Right lobe of liver (tissue), 6 donors: ENCODE data around the gene IL31RA. TPM values are rescaled to one million over a fixed set of nuclear protein-coding genes. Genes with fewer than 3 reads are reported as not detected.

Experiments used
- ATAC-seq, 4 donors: fragments of 200-7000 bp; cut with Tn5 transposase; one replicate each; pipeline ENCODE4 v1.9.1; 2020; ENCODE audit warnings: mild to moderate bottlenecking in 4 of 4, moderate library complexity in 4 of 4
- DNase-seq, 3 donors: peaks; one replicate each; pipeline ENCODE4 v3.0.0-alpha.2; 2020
- H3K27ac ChIP-seq, 3 donors: fragments of 200-600 bp; one replicate each; pipeline ENCODE4 v1.8.0; 2022
- H3K27me3 ChIP-seq, 2 donors: fragments of 200-600 bp; one replicate each; pipeline ENCODE4 v1.8.0; 2022
- H3K36me3 ChIP-seq, 4 donors: fragments of 200-600 bp; sonication (generic) in 1 of 4; one replicate each; pipeline versions ENCODE4 v1.5.1 to v1.8.0; 2017 to 2022; ENCODE audit warnings: control low read depth in 1 of 4
- H3K4me1 ChIP-seq, 4 donors: fragments of 200-600 bp; sonication (generic) in 1 of 4; one replicate each; pipeline versions ENCODE4 v1.5.1 to v1.8.0; 2017 to 2022; ENCODE audit warnings: control low read depth in 1 of 4
- H3K4me3 ChIP-seq, 3 donors: fragments of 200-600 bp; one replicate each; pipeline ENCODE4 v1.8.0; 2022
- H3K9me3 ChIP-seq, 4 donors: fragments of 200-600 bp; sonication (generic) in 1 of 4; one replicate each; pipeline versions ENCODE4 v1.5.1 to v1.8.0; 2017 to 2022; ENCODE audit warnings: control low read depth in 1 of 4
- CTCF ChIP-seq, 4 donors: fragments of 200-600 bp in 3 of 4; fragments of 450-650 bp in 1 of 4; IDR thresholded peaks; one replicate each; pipeline versions ENCODE4 v1.5.1 to v1.8.0; 2016 to 2022; ENCODE audit warnings: antibody characterized with exemption in 4 of 4, mild to moderate bottlenecking in 2 of 4
- POLR2A ChIP-seq: fragments of 450-650 bp; IDR thresholded peaks from one replicate; pipeline ENCODE4 v1.6.1; 2017; ENCODE audit warnings: antibody characterized with exemption, mild to moderate bottlenecking
- WGBS: methylation state at CpG from one replicate; pipeline ENCODE4 v1.1.6; 2018; ENCODE audit warnings: low coverage, low lambda C conversion rate; ENCODE audit not compliant: insufficient coverage; ENCODE audit errors: missing lambda C conversion rate; 5-methylcytosine and 5-hydroxymethylcytosine counted together
- intact Hi-C, 2 donors: fragments of 100-400 bp; cut with DNase I; formaldehyde crosslinking; loops; one replicate each; pipeline versions ENCODE4 v1.11.2 to v1.14.1; 2022
- total RNA-seq, 6 experiments: library from RNA; depleted of rRNA in 2 of 6; stranded (reverse); fragments of >200 nt in 2 of 6; fragmentation: NEBNext Ultra II Directional in 3 of 6; extraction: Animal tissue kit (Norgen Biotek cat#: 25700) in 3 of 6; gene quantifications; one replicate each; pipeline versions ENCODE4 v1.1.0 to v1.2.4, GENCODE V29; 2016 to 2023
- donor health status: DM: no; HTN: yes; CAD: no.
- donor health status: DM: no; HTN: no; CAD: no.
- donor health status: DM: no; HTN: no; CAD: no.
- donor health status: DM: no; HTN: yes; CAD: no.
- donor health status: DM: no; HTN: yes; CAD: no.

IL31RA gene
- total RNA-seq, 6 experiments from 2014 or later, result not detected

- H3K4me1 ChIP-seq, result no peaks in the 10 kb centered on the region
- no peak overlapping the region for H3K4me3 ChIP-seq
- H3K36me3 ChIP-seq, result no peaks in the 10 kb centered on the region
- intact Hi-C loops, result no loop called here
- no peak for TF ChIP-seq POLR2A
- no peak for TF ChIP-seq CTCF (IDR thresholded peaks at IDR 0.05)
- H3K27me3 ChIP-seq, result no peaks in the 10 kb centered on the region
- DNase-seq (no peak), ATAC-seq (no peak)
- no peaks in the 10 kb centered on the region for H3K9me3 ChIP-seq
- WGBS, result 78% methylated on average over 2 of the region's 2 CpGs
- H3K27ac ChIP-seq, result no peak overlapping the region
Observed at GRCh38 chr5:55911784-55912653, 60.9 kb downstream of the IL31RA start.

GRCh38 chr5:55913466-55914413 lies 62.6 kb downstream of the IL31RA start:
- no peak overlapping the region for H3K27ac ChIP-seq
- H3K4me1 ChIP-seq, result no peaks in the 10 kb centered on the region
- DNase-seq (no peak), ATAC-seq (no peak)
- H3K36me3 ChIP-seq, result no peaks in the 10 kb centered on the region
- intact Hi-C loops, result no loop called here
- WGBS, result 85% methylated on average over 6 of the region's 10 CpGs
- no peak for TF ChIP-seq CTCF (IDR thresholded peaks at IDR 0.05)
- no peak for TF ChIP-seq POLR2A
- H3K27me3 ChIP-seq, result no peaks in the 10 kb centered on the region
- no peaks in the 10 kb centered on the region for H3K9me3 ChIP-seq
- no peak overlapping the region for H3K4me3 ChIP-seq

- H3K27ac ChIP-seq, result no peak overlapping the region
- WGBS, result 75% methylated on average over 2 of the region's 2 CpGs
- no peak for ATAC-seq
- no peak for DNase-seq
- H3K4me3 ChIP-seq, result no peak overlapping the region
- H3K27me3 ChIP-seq, result no peaks in the 10 kb centered on the region
- H3K36me3 ChIP-seq, result no peaks in the 10 kb centered on the region
- intact Hi-C loops, result no loop called here
- no peaks in the 10 kb centered on the region for H3K4me1 ChIP-seq
- H3K9me3 ChIP-seq, result no peaks in the 10 kb centered on the region
- no peak for TF ChIP-seq CTCF (IDR thresholded peaks at IDR 0.05)
Observed at GRCh38 chr5:55914971-55915370, 63.8 kb downstream of the IL31RA start.

GRCh38 chr5:55915783-55916182 lies 64.6 kb downstream of the IL31RA start:
- DNase-seq (no peak), ATAC-seq (no peak)
- Histone ChIP-seq H3K27me3 (no peaks in the 10 kb centered on the region), H3K36me3 (no peaks in the 10 kb centered on the region), H3K4me3 (no peak overlapping the region), H3K4me1 (no peaks in the 10 kb centered on the region), H3K9me3 (no peaks in the 10 kb centered on the region), H3K27ac (no peak overlapping the region)
- TF ChIP-seq CTCF (IDR thresholded peaks at IDR 0.05), result no peak
- intact Hi-C loops, result no loop called here
- 90% methylated on average over 2 of the region's 3 CpGs for WGBS
